GM19240 (cell line): Measurements from ENCODE around the gene KIF2C.
"Not testable (repeated sequence)": the region's sequence is repeated elsewhere in the genome, so short reads cannot be mapped to it uniquely, and the experiment has no call there.

Experiments used
- DNase-seq: peaks from one replicate; pipeline ENCODE4 v3.0.0; 2011; ENCODE audit warnings: low spot score; ENCODE audit not compliant: insufficient read length

KIF2C gene

DNA sequence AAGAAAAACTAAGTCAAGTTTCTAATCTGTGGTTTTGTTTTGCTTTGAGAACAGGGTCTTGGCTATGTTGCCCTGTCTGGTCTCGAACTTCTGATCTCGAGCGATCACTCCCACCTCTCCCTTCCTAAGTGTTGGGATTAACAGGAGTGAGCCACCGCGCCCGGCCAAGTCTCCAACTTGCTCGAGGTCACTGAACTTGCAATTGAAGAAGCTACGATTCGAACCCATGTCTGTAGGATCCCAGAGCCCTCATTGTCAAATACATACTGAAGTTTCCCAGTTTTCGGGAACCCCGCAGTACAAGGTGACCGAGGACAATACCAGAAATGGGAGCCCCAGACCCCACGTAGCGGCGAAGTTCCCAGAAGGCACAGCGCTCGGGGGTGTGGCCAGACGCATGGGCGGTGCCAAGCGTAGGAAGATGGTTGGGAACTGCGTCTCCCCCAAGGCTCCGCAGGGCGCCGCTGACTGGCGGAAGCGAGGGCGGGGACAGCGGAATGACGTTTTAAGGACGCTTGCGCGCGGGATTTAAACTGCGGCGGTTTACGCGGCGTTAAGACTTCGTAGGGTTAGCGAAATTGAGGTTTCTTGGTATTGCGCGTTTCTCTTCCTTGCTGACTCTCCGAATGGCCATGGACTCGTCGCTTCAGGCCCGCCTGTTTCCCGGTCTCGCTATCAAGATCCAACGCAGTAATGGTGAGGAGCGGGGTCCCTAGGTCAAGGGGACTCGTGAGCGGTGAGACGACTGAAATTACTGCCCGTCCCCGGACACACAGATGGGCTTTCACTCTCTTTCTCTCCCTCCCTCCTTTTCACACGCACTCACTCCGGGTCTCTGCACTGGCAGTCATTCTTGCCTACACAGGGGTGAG, at the start of gene KIF2C:
Gene KIF2C (plus strand): TSS at position 531 of the 872 bp plus-strand sequence. CDS start 96 bp downstream, at position 627.
- DNase-seq: peak; percentile 99

DNA sequence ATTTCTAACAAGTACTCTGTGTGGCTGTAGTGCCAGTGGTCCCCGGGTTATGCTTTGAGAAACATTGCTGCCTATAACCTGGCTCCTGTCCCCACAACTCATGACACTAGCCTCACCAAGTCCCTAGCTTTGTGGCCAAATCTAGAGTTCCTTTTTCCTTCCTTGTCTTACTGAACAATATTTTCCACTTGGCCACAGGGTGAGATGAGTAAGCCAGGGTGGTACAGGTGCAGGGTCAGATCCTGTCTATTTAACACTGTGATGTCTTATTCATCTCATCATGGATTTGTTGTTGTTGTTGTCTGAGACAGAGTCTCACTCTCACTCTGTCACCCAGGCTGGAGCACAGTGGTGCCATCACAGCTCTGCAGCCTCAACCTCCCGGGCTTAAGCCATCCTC, 46.5 kb upstream of the KIF2C start:
- no peak for DNase-seq

DNA sequence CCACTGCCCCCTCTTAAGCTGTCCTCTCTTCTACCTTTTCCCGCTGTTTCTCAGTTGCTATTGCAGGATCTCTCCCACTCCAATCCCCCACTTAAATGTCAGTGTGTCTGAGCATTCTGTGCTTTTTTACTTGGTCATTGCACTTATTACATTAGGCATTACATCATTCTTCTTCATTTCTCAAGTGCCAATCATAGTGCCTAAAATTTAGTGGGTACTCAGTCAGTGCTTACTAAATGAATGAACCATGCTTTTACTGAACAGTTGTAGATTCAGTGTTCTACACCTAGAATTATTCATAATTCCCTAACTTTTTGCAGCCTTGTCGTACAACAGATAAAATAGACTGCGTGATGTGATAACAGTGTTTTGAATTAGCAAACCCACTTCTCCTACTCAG, 45.7 kb upstream of the KIF2C start:
- DNase-seq: no peak

DNA sequence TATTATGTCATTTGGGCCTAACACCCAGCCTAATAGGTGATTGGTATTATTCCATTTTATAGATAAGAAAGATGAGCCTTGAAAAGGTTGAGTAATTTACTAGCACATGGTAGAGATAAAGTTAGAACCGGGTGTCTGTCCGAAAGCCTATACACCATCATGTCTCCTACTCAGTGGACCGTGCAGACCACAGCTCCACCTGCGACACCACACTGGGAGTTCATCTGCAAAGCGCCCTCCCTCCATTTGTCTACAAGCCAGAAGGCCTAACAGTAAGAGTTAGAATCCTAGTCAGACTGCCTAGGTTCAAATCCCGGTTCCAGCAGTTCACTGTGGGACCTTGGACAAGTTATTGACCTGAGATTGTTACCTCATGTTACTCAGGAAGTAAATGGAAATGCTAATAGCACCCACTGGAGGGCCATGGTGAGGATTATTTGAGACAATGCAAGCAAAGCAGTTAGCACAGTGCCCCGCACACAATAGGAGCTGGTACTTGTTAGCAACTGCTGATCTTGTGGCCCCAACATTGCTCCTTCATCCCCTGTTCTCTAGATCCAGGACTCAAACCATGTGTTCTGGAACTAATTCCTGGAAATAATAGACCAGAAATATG, 44.7 kb upstream of the KIF2C start:
- DNase-seq: peak; percentile 50

DNA sequence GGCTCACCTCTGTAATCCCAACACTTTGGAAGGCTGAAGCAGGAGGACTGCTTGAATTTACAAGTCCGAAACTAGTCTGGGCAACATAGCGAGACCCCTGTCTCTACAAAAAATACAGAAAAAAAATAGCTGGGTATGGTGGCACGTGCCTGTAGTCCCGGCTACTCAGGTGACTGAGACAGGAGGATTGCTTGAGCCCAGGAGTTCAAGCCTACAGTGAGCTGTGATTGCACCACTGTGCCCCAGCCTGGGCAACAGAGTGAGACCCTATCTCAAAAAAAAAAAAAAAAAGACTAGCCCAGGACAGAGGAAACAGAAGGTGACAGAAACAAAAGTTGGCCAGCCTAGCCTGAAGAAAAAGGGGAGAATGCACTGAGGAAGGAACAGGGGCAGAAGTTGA, 44.0 kb upstream of the KIF2C start:
- no peak for DNase-seq

DNA sequence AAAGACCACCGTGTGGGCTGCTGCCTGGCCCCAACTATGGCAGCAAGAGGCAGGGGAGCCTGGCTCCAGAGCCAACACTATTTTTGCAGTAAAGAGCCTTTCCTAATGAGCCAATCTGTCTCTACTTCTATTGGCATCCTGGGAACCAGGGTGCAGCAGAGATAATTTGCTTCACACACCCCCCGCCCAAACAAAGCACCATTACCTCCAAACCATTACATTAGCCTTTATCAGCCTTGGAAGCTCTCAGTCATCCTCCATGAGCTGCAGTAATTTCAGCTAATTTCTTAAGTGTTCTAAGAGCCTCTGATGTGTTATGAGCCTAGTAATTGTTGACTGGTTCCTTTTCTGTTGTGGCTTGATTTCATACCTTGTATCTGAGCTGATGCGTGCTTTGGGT, 43.5 kb upstream of the KIF2C start:
- no peak for DNase-seq

DNA sequence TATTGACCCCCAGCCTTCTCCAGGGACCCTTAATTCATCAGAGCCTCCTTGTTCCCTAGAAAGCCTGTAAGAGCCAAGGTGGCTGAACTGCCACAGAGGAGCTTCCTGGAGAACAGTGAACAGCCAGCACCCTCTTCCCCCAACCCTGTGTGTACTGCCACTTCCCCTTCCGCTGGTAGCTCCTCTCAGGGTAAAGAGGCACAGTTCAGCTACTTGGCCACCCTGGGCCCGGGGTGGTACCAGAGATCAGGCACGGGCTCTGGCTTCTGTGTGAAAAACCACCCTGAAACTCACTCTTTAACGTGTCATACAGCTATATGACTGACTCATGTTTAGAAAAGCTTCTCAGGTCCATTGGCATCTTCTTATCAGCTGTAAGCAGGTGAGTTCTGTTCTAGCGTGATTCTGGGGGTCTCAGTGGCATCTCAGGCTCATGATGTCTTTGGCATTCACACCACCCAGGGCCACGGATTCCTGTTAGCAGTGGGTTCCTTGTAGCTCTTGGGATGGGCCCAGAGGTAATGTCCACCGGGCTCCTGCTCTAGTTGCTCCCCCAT, 42.8 kb upstream of the KIF2C start:
- DNase-seq: no peak

DNA sequence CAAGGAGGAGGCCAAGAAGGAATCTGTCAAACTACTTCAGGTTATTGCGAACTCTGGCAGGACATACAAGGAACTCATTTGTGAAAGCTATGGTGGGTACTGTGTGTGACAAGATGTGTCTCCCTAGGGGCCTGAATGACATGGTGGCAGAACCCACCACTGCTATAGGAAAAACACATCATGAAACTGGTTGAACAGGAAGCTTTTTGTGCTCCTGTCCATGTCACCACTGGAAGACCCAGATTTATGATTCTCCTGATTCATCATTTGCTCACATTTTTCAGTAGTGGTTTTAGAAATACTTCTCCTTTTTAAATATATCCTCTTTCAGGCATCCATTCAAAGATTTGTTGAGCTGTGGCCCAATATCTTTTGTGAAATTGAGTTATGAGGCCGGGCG, 41.5 kb upstream of the KIF2C start:
- DNase-seq: no peak

DNA sequence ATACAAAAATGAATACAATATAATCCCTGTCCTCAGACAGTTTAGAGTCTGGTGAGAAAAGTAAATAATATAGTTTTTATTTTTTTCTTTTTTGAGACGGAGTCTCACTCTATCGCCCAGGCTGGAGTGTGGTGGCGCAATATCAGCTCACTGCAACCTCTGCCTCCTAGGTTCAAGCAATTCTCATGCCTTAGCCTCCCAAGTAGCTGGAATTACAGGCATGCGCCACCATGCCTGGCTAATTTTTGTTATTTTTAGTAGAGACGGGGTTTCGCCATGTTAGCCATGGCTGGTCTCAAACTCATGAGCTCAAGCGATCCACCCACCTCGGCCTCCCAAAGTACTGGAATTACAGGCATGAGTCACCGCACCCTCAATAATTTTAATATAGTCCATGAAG, 40.3 kb upstream of the KIF2C start:
- not testable (repeated sequence) for DNase-seq

DNA sequence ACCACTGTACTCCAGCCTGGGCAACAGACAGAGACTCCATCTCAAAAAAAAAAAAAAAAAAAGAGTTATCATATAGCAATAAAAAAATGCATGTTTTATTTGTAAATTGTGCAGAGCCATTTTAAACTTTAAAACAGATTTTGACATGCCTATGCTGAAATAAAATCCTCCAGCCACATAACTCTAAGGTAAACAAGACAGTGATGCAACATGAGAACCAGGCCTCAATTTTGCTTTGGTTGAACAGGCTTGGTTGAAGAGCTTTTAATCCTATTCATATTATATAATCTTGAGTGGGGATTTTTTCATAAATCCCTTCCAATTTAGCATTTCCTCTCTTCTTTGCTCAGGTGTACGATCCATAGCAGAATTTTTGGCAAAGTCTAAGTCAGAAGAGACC, 39.1 kb upstream of the KIF2C start:
- DNase-seq: no peak

DNA sequence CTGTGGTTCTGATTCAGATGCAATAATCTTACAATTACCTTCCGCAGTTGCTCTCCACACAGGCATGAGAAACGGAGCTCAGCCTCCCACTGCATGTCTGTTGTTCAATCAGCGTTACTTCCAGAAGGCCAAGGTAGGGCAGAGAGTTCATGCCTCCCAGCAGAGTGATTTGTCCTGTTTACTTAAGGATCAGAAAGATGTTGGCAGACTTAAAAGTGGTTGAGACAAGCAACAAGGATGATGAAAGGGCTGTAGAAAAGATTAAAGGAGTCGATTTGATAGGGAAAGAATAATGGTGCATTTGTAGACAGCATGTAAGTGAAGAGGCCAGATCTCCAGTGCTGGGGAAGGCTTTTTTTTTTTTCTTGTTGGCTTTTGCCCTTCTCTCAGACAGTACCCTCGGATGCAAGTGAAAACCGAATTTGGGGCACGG, 38.5 kb upstream of the KIF2C start:
- no peak for DNase-seq

DNA sequence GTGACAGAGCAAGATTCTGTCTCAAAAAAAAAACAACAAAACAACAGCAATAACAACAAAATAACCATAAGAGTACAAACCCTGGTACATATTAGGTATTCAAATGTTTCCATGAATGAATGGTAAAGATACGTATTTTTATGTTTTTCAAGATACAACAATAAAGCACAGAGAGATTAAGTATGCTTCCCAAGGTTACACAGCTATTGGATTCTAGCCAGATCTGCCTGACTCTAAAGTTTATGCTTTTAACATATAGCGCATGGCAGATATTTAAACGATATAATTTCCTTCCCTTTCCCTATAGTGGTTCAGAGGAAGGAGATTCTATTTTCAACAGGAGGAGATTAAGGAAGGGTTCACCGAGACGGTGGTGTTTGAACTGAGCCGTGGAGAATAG, 34.2 kb upstream of the KIF2C start:
- no peak for DNase-seq

DNA sequence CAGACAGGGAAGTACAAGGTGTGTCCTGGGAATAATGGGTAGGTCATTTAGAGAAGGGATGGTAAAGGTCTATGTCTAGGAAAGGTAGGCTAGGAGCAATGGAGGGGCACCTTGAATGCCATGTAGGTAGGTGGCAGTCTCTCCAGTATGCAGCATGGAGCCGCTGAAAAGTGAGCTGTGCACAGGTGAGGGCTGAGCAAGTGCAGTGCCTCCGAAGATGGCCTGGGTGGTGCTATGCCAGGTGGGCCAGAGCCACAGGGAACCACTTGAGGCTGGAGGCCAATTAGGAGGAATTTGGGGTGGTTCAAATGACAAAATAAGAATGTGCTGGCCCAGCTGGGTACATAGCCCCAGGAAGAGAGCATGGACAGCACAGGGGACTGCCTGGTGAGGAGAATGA, 33.7 kb upstream of the KIF2C start:
- DNase-seq: no peak

DNA sequence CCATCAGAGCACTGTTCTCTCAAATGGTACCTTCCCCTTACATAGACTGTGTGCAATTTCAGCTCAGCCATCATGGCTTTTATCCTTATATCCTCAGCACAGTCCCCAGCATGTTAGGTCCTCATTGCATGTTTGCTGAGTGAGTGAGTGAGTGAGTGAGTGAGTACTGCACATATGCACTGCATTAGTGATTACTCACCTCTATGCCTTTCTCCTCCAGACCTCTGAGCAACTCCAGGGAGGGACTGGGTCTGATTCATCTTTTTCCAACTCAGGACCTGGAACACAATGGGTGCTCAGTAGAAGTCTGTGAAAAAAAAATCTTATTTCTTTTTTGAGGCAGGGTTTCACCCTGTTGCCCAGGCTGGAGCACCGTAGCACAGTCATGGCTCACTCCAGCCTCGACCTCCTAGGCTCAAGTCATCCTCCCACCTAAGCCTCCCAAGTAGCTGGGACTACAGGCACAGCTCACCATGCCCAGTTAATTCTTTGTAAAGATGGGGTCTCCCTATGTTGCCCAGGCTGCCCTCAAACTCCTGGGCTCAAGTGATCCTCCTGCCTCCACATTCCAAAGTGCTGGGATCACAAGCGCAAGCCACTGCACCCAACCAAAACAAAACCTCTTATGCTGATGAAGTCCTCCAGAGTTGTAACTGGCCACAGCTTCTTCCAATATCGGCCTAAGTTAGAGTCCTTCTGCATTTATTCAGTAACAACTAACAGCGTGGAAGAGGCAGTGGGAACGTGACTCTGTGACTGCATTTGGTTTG, 32.3 kb upstream of the KIF2C start:
- no peak for DNase-seq

DNA sequence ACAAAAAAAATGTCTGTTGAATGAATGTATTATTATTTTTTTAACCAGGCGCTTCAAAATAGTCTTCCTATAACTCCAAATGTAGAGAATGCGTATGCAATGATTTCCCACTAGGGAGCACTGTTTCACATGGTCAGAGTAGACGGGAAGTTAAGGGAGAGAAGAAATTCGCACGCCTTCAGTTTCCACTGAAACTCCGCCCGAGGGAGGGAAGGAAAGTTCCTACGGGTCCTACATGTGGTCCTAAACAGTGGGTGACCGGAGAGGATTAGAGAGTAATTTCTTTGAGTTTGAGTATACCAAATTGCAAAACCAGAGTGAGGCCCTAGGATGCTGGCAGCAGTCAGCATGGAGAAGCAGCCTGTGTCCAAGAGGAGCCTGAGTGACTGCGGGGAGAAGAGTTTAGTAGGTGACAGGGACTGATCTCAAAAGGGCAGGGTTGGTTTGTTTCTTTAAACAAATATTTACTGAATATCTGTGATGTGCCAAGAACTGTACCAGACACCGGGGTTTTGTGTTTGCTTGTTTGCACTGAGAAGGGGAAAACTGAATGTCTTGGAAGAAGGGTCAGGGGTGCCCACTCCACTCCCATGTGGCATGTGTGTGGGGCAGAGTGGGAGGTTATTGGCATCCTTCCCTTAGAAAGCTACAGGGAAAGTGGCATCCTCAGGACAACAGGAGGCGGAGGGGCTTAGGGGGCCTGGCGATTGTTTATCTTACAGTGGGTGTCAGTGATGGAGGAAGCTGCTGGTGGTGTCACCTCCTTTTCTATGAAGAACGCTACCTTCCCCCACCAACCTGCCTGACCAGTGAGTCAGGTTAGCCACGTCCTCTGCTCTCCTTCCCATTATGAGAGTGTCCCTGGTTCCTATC, 31.4 kb upstream of the KIF2C start:
- DNase-seq: no peak

DNA sequence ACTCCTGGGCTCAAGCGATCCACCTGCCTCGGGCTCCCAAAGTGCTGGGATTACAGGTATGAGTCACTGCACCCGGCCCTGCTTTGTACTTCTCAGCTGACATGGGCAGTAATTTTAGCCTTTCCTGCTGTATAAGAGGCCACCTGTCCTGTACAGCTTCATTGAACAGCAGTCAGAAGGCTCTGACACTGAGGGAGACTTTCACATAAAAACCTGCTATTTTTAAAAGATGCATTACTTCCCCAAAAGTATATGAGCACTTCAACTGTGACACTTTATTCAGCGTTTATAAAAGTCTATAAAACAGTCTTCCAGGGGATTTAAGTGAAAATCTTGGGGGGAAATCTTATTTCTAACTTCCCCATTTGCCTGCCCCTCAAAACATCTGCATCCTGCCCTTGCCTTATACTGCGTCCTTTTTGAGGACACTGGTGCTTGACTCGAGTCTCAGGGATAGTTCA, 26.3 kb upstream of the KIF2C start:
- no peak for DNase-seq

DNA sequence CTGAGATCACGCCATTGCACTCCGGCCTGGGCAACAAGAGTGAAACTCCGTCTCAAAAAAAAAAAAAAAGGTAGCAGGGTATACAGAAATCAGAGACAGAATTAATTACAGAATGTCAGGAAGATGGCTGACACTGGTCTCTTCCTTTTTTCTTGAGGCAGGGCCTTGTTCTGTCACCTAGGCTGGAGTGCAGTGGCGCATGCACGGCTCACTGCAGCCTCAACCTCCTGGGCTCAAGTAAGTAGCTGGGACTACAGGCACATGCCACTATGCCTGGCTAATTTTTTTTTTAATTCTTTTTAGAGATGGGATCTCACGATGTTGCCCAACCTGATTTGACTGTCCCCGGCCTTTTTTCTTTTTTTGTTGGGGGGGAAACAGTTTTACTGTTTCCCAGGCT, 25.1 kb upstream of the KIF2C start:
- no peak for DNase-seq

DNA sequence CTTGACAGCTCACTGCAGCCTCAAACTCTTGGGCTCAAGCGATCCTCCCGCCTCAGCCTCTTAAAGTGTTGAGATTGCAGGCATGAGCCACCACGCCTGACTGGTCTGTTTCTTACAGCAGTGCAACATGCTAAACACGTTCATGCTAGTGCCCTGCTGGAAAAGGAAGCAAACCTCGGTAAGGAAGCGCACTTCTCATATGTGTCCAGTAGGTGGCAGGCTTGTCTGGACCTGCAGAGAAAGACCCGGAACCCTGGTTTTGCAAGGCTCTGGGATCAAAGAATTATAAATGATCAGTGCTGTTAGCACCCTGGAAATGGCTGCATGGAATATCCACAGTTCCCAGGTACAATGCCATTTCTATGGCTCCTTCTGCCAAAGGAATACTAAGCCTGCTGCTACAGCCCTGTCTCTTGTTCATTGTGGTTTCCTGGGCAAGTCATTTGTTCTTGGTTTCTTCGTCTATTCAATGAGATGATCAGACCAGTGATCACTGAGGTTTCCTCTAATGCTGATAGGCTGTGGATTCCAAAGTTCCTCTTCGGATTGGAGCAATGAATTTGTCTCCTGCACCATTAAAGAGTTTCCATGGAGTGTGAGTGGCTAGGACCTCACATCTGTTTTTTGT, 24.6 kb upstream of the KIF2C start:
- DNase-seq: peak; percentile 45

DNA sequence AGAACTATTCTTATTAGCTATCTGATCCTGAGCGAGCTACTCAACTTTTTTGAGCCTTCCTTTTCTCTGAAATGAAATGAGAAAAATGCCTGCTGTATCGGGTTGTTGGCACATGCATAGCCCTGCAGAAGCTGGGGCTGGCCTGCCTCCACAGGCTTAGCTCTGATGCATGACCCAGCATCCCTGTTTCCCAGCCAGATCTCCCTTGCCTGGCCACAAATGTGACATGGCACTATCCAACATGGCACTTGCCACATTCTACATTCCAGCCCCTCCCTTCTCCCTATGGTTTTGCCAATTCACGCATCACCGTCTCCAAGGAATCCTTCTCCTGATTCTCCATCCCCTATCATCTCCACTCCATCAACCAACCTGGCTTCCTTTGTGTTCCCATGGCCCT, 22.5 kb upstream of the KIF2C start:
- no peak for DNase-seq

DNA sequence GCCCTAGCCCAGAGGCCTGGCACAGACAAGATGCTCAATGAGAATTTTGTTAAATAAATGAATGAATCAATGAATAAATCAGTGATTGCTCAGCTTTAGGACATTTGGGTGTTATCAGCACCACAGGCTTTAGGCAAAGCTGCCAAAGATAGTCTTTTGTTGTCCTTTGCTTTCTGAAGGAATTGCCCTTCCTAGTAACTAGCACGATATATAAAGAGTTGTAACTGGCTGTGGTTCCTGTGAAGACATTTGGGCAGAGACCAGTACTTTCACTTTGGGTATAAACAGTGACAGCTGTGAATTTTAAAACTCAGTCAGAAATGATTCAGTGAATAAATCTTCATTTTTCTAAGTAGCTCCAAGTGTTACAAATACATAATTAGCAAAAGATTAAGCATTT, 22.0 kb upstream of the KIF2C start:
- DNase-seq: no peak
